Fibroblast of the aortic adventitia (primary cell): Measurements from ENCODE around the gene NME7. TPM values are rescaled to one million over a fixed set of nuclear protein-coding genes. Genes with fewer than 3 reads are reported as not detected.

Source experiments
- DNase-seq: peaks from one replicate; pipeline ENCODE4 v3.0.0-alpha.2; 2010; ENCODE audit warnings: low read depth
- H3K4me3 ChIP-seq: 2 replicates; pipeline ENCODE4 v1.5.1; 2011; ENCODE audit warnings: low read depth, mild to moderate bottlenecking, control low read depth, low read length, moderate library complexity
- total RNA-seq: library from RNA; depleted of rRNA; stranded (reverse); fragments of >200 nt; gene quantifications from 2 replicates; pipeline ENCODE4 v1.2.3, GENCODE V29; 2012; ENCODE audit warnings: low replicate concordance
- TF ChIP-seq, protein P1 (sequence below): IDR thresholded peaks from 2 replicates; pipeline ENCODE4 v1.5.1; 2011; ENCODE audit warnings: mild to moderate bottlenecking, low read length, control low read depth, inconsistent platforms; ENCODE audit not compliant: insufficient read depth

Gene NME7
- total RNA-seq, 1 donor: 36.0 TPM

DNA sequence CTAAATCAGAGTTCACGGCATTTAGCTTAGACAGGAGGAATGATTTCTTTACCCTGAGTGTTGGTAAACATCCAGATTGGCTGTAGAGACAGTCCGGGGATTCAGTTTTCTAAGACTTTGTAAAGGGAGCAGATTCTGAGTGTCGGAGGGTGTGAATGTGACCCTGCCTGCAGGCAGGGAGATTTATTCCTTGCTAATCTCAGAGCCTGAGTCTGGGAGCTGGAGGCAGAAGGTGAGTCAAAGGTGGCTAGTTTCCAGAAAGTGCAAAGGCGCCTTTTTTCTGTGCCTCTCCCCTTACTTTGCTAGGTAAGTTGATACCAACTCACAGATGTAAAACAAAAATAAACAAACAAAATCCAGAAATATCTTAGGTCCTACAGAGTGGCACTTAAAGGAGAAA lies 249.4 kb downstream of the NME7 start:
- H3K4me3 ChIP-seq: no peak overlapping the region
- no peak for DNase-seq
- TF ChIP-seq, protein P1, sequence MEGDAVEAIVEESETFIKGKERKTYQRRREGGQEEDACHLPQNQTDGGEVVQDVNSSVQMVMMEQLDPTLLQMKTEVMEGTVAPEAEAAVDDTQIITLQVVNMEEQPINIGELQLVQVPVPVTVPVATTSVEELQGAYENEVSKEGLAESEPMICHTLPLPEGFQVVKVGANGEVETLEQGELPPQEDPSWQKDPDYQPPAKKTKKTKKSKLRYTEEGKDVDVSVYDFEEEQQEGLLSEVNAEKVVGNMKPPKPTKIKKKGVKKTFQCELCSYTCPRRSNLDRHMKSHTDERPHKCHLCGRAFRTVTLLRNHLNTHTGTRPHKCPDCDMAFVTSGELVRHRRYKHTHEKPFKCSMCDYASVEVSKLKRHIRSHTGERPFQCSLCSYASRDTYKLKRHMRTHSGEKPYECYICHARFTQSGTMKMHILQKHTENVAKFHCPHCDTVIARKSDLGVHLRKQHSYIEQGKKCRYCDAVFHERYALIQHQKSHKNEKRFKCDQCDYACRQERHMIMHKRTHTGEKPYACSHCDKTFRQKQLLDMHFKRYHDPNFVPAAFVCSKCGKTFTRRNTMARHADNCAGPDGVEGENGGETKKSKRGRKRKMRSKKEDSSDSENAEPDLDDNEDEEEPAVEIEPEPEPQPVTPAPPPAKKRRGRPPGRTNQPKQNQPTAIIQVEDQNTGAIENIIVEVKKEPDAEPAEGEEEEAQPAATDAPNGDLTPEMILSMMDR: no peak

DNA sequence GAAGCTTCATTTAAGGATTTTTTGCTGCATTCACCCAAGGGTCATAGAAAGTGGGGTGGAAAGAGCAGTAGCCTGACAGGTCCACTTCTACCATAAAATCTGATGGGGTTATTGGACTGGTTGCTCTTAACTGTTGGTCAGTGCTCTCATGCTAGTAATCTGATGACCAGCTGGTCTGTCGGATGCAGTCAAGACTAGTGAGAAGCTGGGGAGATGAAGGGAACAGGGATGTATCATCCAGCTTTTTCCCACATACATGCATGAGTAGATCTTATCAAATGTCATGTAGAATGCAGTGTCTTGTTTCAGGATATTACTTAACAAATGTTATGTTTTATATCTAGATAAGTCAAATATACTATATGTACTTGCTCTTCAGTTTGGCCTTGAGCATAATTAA lies 250.0 kb downstream of the NME7 start:
- no peak overlapping the region for H3K4me3 ChIP-seq
- TF ChIP-seq, protein P1: no peak
- DNase-seq: no peak

DNA sequence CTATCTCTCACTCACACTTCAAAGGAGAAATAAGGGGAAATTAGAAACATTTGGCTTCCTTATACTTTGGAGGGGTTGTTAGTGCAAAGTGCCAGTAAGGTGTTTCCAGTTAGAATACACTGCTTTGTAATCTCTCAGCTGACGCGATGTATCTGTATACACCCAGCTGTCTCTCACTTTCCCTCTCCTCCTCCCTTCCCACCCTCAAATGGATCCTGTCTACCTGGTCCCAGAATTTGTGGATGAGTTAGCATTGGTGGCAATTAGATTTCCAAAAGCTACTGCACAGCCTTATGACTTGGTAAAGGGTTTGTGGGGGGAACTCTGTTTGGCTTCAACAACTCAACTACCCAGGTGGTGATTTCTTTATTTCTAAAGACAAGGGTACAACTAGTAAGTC lies 250.6 kb downstream of the NME7 start:
- H3K4me3 ChIP-seq: no peak overlapping the region
- DNase-seq: no peak
- TF ChIP-seq, protein P1: no peak

DNA sequence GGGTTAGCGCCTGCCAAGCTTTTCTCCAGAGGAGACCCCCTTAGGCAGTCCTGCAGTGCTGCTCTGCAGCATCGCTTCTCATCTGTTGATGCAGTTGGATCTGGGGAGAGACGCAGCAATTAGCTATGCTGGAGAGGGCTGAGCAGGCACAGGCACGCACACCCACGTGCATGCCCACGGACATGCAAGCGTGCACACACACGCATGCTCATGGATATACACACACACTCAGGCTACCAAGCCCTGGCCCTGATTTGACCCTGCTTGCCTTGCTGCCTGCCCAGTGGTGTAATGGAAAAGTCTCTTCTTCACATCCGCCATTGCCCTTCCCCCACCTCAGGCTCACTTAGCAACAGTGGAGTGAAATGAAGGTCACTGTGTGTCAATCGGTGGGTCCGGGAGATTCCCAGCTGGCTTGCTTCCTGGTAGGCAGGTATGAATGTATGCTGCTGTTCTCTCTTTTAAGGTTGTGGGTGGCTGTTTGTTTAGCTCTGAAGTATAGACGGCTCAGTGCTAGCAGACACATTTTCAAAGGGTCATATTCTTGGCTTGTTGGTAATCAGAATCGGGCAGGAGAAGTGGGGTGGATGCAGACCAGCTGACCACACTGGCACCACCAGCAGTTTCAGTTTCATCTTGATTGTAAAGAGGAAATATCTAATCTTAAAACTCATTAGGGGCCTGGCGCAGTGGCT lies 251.6 kb downstream of the NME7 start:
- no peak for DNase-seq
- H3K4me3 ChIP-seq: no peak overlapping the region
- TF ChIP-seq, protein P1: no peak

DNA sequence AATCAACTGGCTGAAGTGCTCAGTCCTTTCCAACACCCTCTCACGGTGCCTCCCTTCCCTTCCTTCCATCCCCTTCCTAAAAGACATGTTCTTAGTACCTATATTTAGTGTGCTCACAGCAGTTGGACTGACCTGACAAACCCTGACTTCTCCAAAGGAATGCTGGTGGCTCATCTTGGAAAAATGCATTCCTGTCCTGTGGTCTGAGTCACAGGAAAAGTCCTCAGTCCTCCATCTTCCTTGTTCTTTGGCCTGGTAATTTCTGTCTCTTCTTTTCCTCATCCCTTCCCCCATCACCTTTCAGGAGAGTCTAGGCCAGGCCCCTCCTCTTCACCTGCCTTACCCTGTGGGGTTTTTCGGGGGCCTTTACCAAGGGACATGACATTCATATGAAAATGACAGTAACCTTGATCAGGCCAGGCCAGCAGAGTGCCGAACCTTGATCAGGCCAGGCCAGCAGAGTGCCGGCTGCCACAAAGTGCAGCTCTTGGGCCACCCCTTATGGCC lies 253.9 kb downstream of the NME7 start:
- no peak overlapping the region for H3K4me3 ChIP-seq
- TF ChIP-seq, protein P1: no peak

DNA sequence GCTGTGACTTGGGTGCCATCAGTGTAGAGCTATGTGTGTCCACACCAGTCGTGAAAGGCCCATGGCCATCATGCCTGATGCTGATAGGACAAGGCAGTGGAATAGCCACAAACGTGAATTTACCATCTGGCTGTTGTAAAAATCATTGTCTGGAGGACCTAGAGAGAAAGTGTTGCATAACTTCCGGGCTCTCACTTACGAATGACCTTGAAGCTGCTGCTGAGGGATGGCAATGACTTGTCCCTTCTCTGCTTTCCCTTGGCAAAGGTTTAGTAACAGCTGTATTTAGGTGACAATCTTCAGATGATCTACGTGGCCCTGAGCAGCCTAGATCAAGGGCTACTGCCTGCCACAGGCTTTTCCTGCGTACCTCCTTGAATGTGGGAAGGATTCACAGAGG lies 255.4 kb downstream of the NME7 start:
- no peak for DNase-seq
- TF ChIP-seq, protein P1: no peak
- H3K4me3 ChIP-seq: no peak overlapping the region

More for the DNA sequence above, 253.9 kb downstream of the NME7 start:
- DNase-seq: peak; percentile 88

DNA sequence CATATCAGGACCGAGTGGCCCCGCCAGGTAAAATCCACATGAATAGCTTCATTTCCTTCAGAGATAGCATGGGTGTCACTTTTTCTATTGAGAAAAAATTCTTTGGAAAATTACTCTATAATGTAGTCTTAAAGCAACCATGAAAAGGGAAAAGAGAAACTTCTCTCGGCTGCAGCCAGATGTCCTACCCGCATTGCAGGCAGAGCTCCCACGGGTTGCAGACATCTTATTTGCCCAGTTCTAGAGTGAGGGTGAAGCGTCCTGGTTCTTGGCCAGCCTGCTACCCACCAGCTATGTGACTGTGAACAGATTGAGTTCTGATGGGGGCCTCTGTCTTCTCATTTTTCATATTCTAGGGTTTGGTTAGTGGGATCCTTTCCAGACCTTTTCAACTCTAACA lies 256.1 kb downstream of the NME7 start:
- no peak for DNase-seq
- TF ChIP-seq, protein P1: no peak
- H3K4me3 ChIP-seq: no peak overlapping the region
